AG09319 (cell line): Measurements from ENCODE around the gene SCIN.
A peak's percentile ranks its signal among the peaks of the same experiment; 100 is the strongest.

ENCODE experiments used
- DNase-seq: peaks from one replicate; pipeline ENCODE4 v3.0.0-alpha.2; 2010; ENCODE audit warnings: low read depth; ENCODE audit errors: extremely low read depth
- CTCF ChIP-seq: IDR thresholded peaks from 2 replicates; pipeline ENCODE4 v1.5.1; 2011; ENCODE audit warnings: low read depth, mild to moderate bottlenecking, inconsistent platforms, low read length, moderate library complexity

The SCIN gene

GRCh38 chr7:12572941-12573575 lies 2.5 kb downstream of the SCIN start:
- DNase-seq, result no peak

GRCh38 chr7:12573885-12574284 lies 3.4 kb downstream of the SCIN start:
- no peak for DNase-seq
- TF ChIP-seq CTCF, result no peak

More at GRCh38 chr7:12572941-12573575, 2.5 kb downstream of the SCIN start:
- no peak for TF ChIP-seq CTCF

GRCh38 chr7:12578930-12579640 lies 8.6 kb downstream of the SCIN start:
- no peak for DNase-seq
- no peak for TF ChIP-seq CTCF

- peak; percentile 56 for DNase-seq
- no peak for TF ChIP-seq CTCF
These were observed 11.4 kb downstream of the SCIN start for GRCh38 chr7:12581897-12582296.

- DNase-seq, result no peak
- no peak for TF ChIP-seq CTCF
These were observed 11.8 kb downstream of the SCIN start for GRCh38 chr7:12582362-12582761.

- DNase-seq, result no peak
These were observed 12.7 kb downstream of the SCIN start for GRCh38 chr7:12583176-12583575.

More at GRCh38 chr7:12583176-12583575, 12.7 kb downstream of the SCIN start:
- TF ChIP-seq CTCF, result no peak
